HepG2 (cell line): ENCODE measurements around the gene PHKG1. TPM values are rescaled to one million over a fixed set of nuclear protein-coding genes. Genes with fewer than 3 reads are reported as not detected.

Experiments used
- GRHL1 ChIP-seq: sonication (generic); formaldehyde crosslinking; conservative IDR thresholded peaks from 2 replicates; pipeline ENCODE4 v1.8.0; 2022; ENCODE audit warnings: missing genetic modification reagents
- KAT7 ChIP-seq: IDR thresholded peaks from 2 replicates; pipeline ENCODE4 v1.6.1; 2018; ENCODE audit warnings: borderline replicate concordance, missing compliant biosample characterization
- SRF ChIP-seq: IDR thresholded peaks from 2 replicates; pipeline ENCODE4 v1.6.1; 2011; ENCODE audit warnings: mild to moderate bottlenecking, low read depth, low read length, moderate library complexity
- SRY ChIP-seq: sonication (generic); formaldehyde crosslinking; IDR thresholded peaks from 2 replicates; pipeline ENCODE4 v1.8.0; 2022; ENCODE audit warnings: mild to moderate bottlenecking, missing genetic modification reagents
- SSRP1 ChIP-seq: IDR thresholded peaks from 2 replicates; pipeline ENCODE4 v1.6.1; 2016; ENCODE audit warnings: control low read depth
- ZBTB34 ChIP-seq: sonication (generic); formaldehyde crosslinking; IDR thresholded peaks from 2 replicates; pipeline ENCODE4 v1.8.0; 2022; ENCODE audit warnings: mild to moderate bottlenecking, missing genetic modification reagents
- ZNF235 ChIP-seq: sonication (generic); formaldehyde crosslinking; IDR thresholded peaks from 2 replicates; pipeline ENCODE4 v1.8.1; 2023; ENCODE audit warnings: mild to moderate bottlenecking, missing genetic modification reagents, borderline replicate concordance
- ZNF253 ChIP-seq: sonication (generic); formaldehyde crosslinking; IDR thresholded peaks from 2 replicates; pipeline ENCODE4 v1.8.0; 2022; ENCODE audit warnings: mild to moderate bottlenecking, missing genetic modification reagents, borderline replicate concordance
- ZNF281 ChIP-seq: sonication (generic); formaldehyde crosslinking; IDR thresholded peaks from 2 replicates; pipeline ENCODE4 v1.4.0; 2020; ENCODE audit warnings: missing genetic modification reagents, borderline replicate concordance
- ZNF326 ChIP-seq: sonication (generic); formaldehyde crosslinking; IDR thresholded peaks from 2 replicates; pipeline ENCODE4 v1.4.0; 2020; ENCODE audit warnings: missing genetic modification reagents, borderline replicate concordance
- polyA plus RNA-seq, 8 experiments: library from polyadenylated mRNA; depleted of rRNA in 3 of 8; stranded (reverse) in 7 of 8; unstranded in 1 of 8; fragments of >200 nt; fragmentation: Illumina TruSeq in 4 of 8; extraction: Trizol in 4 of 8; gene quantifications; 2 replicates each; pipeline versions ENCODE4 v1.2.1 to v1.2.3, GENCODE V29; 2011 to 2016; ENCODE audit warnings: low read depth in 4 of 8, missing spikeins in 1 of 8, mixed read lengths in 1 of 8; ENCODE audit not compliant: insufficient read depth in 1 of 8
- total RNA-seq, 5 experiments: library from RNA; depleted of rRNA; stranded (reverse); fragments of >200 nt; fragmentation: Illumina TruSeq; extraction: Trizol; gene quantifications; 2 replicates each; pipeline ENCODE4 v1.2.3, GENCODE V29; 2016; ENCODE audit warnings: low read depth in 1 of 5
- TF ChIP-seq, protein P1 (sequence below): sonication (generic); formaldehyde crosslinking; IDR thresholded peaks from 2 replicates; pipeline ENCODE4 v1.4.0; 2020; ENCODE audit warnings: missing genetic modification reagents, borderline replicate concordance
- TF ChIP-seq, protein P2 (sequence below): sonication (generic); formaldehyde crosslinking; IDR thresholded peaks from 2 replicates; pipeline ENCODE4 v1.5.0; 2020; ENCODE audit warnings: mild to moderate bottlenecking, missing genetic modification reagents, borderline replicate concordance
- TF ChIP-seq, protein P3 (sequence below): sonication (generic); formaldehyde crosslinking; IDR thresholded peaks from 2 replicates; pipeline ENCODE4 v1.4.0; 2020; ENCODE audit warnings: missing genetic modification reagents

Gene PHKG1
- total and polyA plus RNA-seq, 2 of the 13 experiments (the other 11 are each of a cell fraction or from before 2014, with no cell fraction given): 0.44 to 0.71 TPM

DNA sequence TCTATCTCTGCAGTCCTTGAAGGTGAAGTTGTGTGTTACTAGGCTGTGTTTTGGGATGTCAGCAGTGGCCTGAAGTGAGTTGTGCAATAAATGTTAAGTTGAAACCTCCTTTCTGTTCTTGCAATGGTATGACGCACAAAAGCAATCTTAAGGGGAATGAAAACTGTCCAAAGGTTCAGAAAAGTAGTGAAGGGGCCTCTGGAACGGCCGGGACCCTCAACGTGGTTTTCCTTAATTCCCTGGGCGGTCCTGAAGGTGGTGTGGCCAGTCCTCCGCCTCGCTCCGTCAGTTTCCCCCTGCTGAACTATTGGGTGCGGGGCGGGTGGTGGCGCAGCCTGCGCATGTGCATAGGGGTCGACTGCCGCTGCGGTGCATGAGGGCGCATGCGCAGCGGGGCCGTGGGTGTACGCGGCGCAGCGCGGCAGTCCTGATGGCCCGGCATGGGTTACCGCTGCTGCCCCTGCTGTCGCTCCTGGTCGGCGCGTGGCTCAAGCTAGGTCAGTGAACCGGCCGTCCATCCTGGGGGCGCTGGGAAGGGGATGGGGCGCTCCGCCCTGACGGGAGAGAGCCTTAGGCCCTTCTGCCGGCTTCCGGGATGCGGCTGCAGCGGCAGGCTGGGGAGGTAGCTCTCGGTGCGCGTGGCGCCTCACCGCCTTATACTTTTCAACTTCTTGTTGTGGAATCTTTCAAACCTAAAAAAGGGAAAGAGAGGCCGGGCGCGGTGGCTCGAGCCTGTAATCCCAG is 28.7 kb downstream of the PHKG1 start, which contains the start of gene SUMF2 (continued):
- TF ChIP-seq, protein P1, sequence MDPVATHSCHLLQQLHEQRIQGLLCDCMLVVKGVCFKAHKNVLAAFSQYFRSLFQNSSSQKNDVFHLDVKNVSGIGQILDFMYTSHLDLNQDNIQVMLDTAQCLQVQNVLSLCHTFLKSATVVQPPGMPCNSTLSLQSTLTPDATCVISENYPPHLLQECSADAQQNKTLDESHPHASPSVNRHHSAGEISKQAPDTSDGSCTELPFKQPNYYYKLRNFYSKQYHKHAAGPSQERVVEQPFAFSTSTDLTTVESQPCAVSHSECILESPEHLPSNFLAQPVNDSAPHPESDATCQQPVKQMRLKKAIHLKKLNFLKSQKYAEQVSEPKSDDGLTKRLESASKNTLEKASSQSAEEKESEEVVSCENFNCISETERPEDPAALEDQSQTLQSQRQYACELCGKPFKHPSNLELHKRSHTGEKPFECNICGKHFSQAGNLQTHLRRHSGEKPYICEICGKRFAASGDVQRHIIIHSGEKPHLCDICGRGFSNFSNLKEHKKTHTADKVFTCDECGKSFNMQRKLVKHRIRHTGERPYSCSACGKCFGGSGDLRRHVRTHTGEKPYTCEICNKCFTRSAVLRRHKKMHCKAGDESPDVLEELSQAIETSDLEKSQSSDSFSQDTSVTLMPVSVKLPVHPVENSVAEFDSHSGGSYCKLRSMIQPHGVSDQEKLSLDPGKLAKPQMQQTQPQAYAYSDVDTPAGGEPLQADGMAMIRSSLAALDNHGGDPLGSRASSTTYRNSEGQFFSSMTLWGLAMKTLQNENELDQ (CRISPR knock-in tag): no peak
- peak; percentile 64; the same call in 1 of the 2 replicates for TF ChIP-seq SRY
- TF ChIP-seq, protein P2, sequence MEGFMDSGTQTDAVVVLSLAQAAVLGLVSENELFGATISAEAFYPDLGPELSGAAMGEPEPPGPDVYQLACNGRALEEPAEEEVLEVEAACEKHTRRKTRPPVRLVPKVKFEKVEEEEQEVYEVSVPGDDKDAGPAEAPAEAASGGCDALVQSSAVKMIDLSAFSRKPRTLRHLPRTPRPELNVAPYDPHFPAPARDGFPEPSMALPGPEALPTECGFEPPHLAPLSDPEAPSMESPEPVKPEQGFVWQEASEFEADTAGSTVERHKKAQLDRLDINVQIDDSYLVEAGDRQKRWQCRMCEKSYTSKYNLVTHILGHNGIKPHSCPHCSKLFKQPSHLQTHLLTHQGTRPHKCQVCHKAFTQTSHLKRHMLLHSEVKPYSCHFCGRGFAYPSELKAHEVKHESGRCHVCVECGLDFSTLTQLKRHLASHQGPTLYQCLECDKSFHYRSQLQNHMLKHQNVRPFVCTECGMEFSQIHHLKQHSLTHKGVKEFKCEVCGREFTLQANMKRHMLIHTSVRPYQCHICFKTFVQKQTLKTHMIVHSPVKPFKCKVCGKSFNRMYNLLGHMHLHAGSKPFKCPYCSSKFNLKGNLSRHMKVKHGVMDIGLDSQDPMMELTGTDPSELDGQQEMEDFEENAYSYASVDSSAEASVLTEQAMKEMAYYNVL (CRISPR knock-in tag): peak; percentile 74
- TF ChIP-seq KAT7 (CRISPR knock-in tag): peak; percentile 88; the same call in 1 of the 2 replicates
- TF ChIP-seq GRHL1 (CRISPR knock-in tag): no peak
- no peak for TF ChIP-seq ZNF235 (CRISPR knock-in tag)
- TF ChIP-seq SSRP1: no peak; the same call in 1 of the 2 replicates
- 0 out of 2 replicates have a peak, but pooled peaks have one; percentile 33 for TF ChIP-seq ZNF281 (CRISPR knock-in tag)
- TF ChIP-seq, protein P3, sequence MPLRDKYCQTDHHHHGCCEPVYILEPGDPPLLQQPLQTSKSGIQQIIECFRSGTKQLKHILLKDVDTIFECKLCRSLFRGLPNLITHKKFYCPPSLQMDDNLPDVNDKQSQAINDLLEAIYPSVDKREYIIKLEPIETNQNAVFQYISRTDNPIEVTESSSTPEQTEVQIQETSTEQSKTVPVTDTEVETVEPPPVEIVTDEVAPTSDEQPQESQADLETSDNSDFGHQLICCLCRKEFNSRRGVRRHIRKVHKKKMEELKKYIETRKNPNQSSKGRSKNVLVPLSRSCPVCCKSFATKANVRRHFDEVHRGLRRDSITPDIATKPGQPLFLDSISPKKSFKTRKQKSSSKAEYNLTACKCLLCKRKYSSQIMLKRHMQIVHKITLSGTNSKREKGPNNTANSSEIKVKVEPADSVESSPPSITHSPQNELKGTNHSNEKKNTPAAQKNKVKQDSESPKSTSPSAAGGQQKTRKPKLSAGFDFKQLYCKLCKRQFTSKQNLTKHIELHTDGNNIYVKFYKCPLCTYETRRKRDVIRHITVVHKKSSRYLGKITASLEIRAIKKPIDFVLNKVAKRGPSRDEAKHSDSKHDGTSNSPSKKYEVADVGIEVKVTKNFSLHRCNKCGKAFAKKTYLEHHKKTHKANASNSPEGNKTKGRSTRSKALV (CRISPR knock-in tag): 0 out of 2 replicates have a peak, but pooled peaks have one; percentile 36
- TF ChIP-seq ZNF253 (CRISPR knock-in tag): peak; percentile 26; the same call in 1 of the 2 replicates
- TF ChIP-seq SRF: no peak
- TF ChIP-seq ZBTB34 (CRISPR knock-in tag): peak; percentile 82; the same call in 1 of the 2 replicates
- TF ChIP-seq ZNF326 (CRISPR knock-in tag): no peak
